ENCODE data around the gene STXBP2.

DNA sequence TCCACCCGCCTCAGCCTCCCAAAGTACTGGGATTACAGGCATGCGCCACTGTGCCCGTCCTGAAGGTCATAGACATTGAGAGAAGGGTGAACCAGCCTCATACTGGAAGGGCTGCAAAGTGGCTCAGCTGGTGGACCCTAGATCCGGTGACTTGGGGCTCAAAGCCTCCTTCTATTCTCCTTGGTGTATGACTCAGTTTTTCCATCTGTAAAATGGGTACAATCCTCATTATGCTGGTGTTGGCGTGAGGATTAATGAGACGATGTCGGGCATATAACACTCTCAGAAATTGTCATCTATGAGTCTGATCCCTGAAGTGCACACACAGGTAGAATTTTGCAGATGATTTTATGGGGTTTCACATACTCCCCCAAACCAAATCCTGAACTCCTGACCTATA lies 47.1 kb upstream of the STXBP2 start:
- TF ChIP-seq, protein P1, sequence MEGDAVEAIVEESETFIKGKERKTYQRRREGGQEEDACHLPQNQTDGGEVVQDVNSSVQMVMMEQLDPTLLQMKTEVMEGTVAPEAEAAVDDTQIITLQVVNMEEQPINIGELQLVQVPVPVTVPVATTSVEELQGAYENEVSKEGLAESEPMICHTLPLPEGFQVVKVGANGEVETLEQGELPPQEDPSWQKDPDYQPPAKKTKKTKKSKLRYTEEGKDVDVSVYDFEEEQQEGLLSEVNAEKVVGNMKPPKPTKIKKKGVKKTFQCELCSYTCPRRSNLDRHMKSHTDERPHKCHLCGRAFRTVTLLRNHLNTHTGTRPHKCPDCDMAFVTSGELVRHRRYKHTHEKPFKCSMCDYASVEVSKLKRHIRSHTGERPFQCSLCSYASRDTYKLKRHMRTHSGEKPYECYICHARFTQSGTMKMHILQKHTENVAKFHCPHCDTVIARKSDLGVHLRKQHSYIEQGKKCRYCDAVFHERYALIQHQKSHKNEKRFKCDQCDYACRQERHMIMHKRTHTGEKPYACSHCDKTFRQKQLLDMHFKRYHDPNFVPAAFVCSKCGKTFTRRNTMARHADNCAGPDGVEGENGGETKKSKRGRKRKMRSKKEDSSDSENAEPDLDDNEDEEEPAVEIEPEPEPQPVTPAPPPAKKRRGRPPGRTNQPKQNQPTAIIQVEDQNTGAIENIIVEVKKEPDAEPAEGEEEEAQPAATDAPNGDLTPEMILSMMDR (IDR thresholded peaks at IDR 0.05), result no peak
- TF ChIP-seq POLR2AphosphoS5 (IDR thresholded peaks at IDR 0.05) (no peak), POLR2A (IDR thresholded peaks at IDR 0.05; ENCODE audit: low read depth) (no peak)

Data from esophagus muscularis mucosa (tissue), 3 donors.